B cell (primary cell): ENCODE measurements around the gene PARD6A. TPM values are rescaled to one million over a fixed set of nuclear protein-coding genes. Genes with fewer than 3 reads are reported as not detected.

Source experiments
- ATAC-seq: fragments of 200-7000 bp; cut with Tn5 transposase; one replicate; pipeline ENCODE4 v1.10.0; 2021; ENCODE audit warnings: low read depth, mild to moderate bottlenecking, moderate number of reproducible peaks, moderate library complexity
- CTCF ChIA-PET: fragments of 350-600 bp; sonication (Branson Sonifier 250); formaldehyde crosslinking; loops from one replicate; lab custom pipeline; 2021; ENCODE audit warnings: antibody characterized with exemption, inconsistent platforms; lab: Charles Lee
- POLR2A ChIA-PET: fragments of 350-600 bp; sonication (Branson Sonifier 250); formaldehyde crosslinking; loops from one replicate; lab custom pipeline; 2021; ENCODE audit warnings: antibody characterized with exemption; lab: Charles Lee
- DNase-seq: peaks from one replicate; pipeline ENCODE4 v3.0.0; 2013
- H2AFZ ChIP-seq: 2 replicates; pipeline ENCODE4 v1.6.1; 2012; ENCODE audit warnings: mild to moderate bottlenecking, low read depth, low read length; ENCODE audit not compliant: insufficient read depth, poor library complexity, severe bottlenecking
- H3K27ac ChIP-seq, 2 donors: 1 replicate in 1 of 2; 2 replicates in 1 of 2; pipeline ENCODE4 v1.5.1; 2012 to 2013; ENCODE audit warnings: low read length in 2 of 2, mild to moderate bottlenecking in 2 of 2, moderate library complexity in 1 of 2
- H3K27me3 ChIP-seq, 4 experiments: fragments of 200-600 bp in 1 of 4; sonication (generic) in 1 of 4; replicated peaks in 1 of 4; 1 replicate in 2 of 4; 2 replicates in 2 of 4; pipeline versions ENCODE4 v1.6.1 to v1.7.0; 2013 to 2016; ENCODE audit warnings: low read length in 3 of 4, mild to moderate bottlenecking in 2 of 4, mixed read lengths in 1 of 4, moderate library complexity in 1 of 4; ENCODE audit not compliant: insufficient read depth in 4 of 4, control insufficient read depth in 3 of 4; ENCODE audit errors: control extremely low read depth in 1 of 4
- H3K36me3 ChIP-seq, 2 experiments: replicated peaks in 1 of 2; 1 replicate in 1 of 2; 2 replicates in 1 of 2; pipeline versions ENCODE4 v1.6.1 to v1.7.1; 2013; ENCODE audit warnings: low read length in 1 of 2; ENCODE audit not compliant: insufficient read depth in 2 of 2, control insufficient read depth in 1 of 2; ENCODE audit errors: control extremely low read depth in 1 of 2, extremely low read depth in 1 of 2
- H3K4me1 ChIP-seq, 2 donors: fragments of 200-600 bp in 1 of 2; sonication (generic) in 1 of 2; 1 replicate in 1 of 2; 2 replicates in 1 of 2; pipeline versions ENCODE4 v1.5.1 to v1.6.1; 2013 to 2017; ENCODE audit warnings: low read length in 2 of 2; ENCODE audit not compliant: control insufficient read depth in 2 of 2, insufficient read depth in 2 of 2
- H3K4me2 ChIP-seq: replicated peaks from 2 replicates; pipeline ENCODE3; 2012; ENCODE audit warnings: mild to moderate bottlenecking, low read depth, low read length; ENCODE audit not compliant: poor library complexity, severe bottlenecking
- H3K4me3 ChIP-seq, 5 experiments: fragments of 200-600 bp in 1 of 5; sonication (generic) in 1 of 5; 1 replicate in 3 of 5; 2 replicates in 2 of 5; pipeline versions ENCODE4 v1.5.1 to v1.7.0; 2011 to 2016; ENCODE audit warnings: low read length in 4 of 5, mild to moderate bottlenecking in 4 of 5, low read depth in 2 of 5, control low read depth in 1 of 5, moderate library complexity in 1 of 5; ENCODE audit not compliant: insufficient read depth in 1 of 5; ENCODE audit errors: control extremely low read depth in 1 of 5, extremely low read depth in 1 of 5
- H3K79me2 ChIP-seq: fragments of 200-600 bp; sonication (generic); one replicate; pipeline ENCODE4 v1.6.0; 2016; ENCODE audit warnings: low read length; ENCODE audit not compliant: control insufficient read depth, insufficient read depth
- H3K9ac ChIP-seq: fragments of 200-600 bp; sonication (generic); 2 replicates; pipeline ENCODE4 v1.6.1; 2017; ENCODE audit warnings: mild to moderate bottlenecking, low read length, moderate library complexity
- H3K9me3 ChIP-seq, 3 donors: one replicate each; pipeline versions ENCODE4 v1.6.1 to v1.7.1; 2013; ENCODE audit warnings: low read length in 2 of 3; ENCODE audit not compliant: control insufficient read depth in 2 of 3, insufficient read depth in 1 of 3; ENCODE audit errors: control extremely low read depth in 1 of 3
- H4K20me1 ChIP-seq: 2 replicates; pipeline ENCODE4 v1.6.0; 2012; ENCODE audit warnings: mild to moderate bottlenecking, low read length; ENCODE audit not compliant: insufficient read depth, control insufficient read depth, poor library complexity, severe bottlenecking
- H3K27ac Mint-ChIP-seq: one replicate; pipeline ENCODE4 v1.8.0; 2021; ENCODE audit warnings: mixed read lengths
- H3K27me3 Mint-ChIP-seq: one replicate; pipeline ENCODE4 v1.8.0; 2021; ENCODE audit warnings: mixed read lengths
- H3K4me1 Mint-ChIP-seq: one replicate; pipeline ENCODE4 v1.8.0; 2021; ENCODE audit warnings: mixed read lengths
- H3K4me3 Mint-ChIP-seq: one replicate; pipeline ENCODE4 v1.8.0; 2021; ENCODE audit warnings: mixed read lengths
- H3K9me3 Mint-ChIP-seq: one replicate; pipeline ENCODE4 v1.8.0; 2022; ENCODE audit warnings: mixed read lengths; ENCODE audit not compliant: insufficient read depth
- EZH2 ChIP-seq: IDR thresholded peaks from 2 replicates; pipeline ENCODE4 v1.6.1; 2012; ENCODE audit warnings: borderline replicate concordance, low read depth, mild to moderate bottlenecking, moderate library complexity, low read length; ENCODE audit not compliant: insufficient read depth, poor library complexity, severe bottlenecking
- WGBS: methylation state at CpG from one replicate; pipeline ENCODE4 v1.1.5; 2013; ENCODE audit warnings: missing lambda C conversion rate; ENCODE audit not compliant: insufficient coverage; 5-methylcytosine and 5-hydroxymethylcytosine counted together
- intact Hi-C: fragments of 100-400 bp; cut with micrococcal nuclease; formaldehyde crosslinking; loops from one replicate; pipeline ENCODE4 v1.10.0; 2022
- polyA minus RNA-seq: library from RNA; depleted of rRNA, polyadenylated mRNA; stranded (reverse); fragments of >200 nt; gene quantifications from 2 replicates; pipeline ENCODE4 v1.2.3, GENCODE V29; 2012
- polyA plus RNA-seq: library from polyadenylated mRNA; depleted of rRNA; stranded (reverse); fragments of >200 nt; gene quantifications from 2 replicates; pipeline ENCODE4 v1.2.3, GENCODE V29; 2012
- total RNA-seq, 2 donors: library from RNA; stranded (reverse); fragments of 120-200 nt in 1 of 2; gene quantifications; 1 replicate in 1 of 2; 2 replicates in 1 of 2; pipeline versions ENCODE4 v1.2.3 to v1.2.4, GENCODE V29; 2013 to 2022
- TF ChIP-seq, protein P1 (sequence below): fragments of 200-600 bp; IDR thresholded peaks from one replicate; pipeline ENCODE4 v1.8.0; 2022; ENCODE audit warnings: antibody characterized with exemption, mild to moderate bottlenecking

Gene PARD6A, protein sequence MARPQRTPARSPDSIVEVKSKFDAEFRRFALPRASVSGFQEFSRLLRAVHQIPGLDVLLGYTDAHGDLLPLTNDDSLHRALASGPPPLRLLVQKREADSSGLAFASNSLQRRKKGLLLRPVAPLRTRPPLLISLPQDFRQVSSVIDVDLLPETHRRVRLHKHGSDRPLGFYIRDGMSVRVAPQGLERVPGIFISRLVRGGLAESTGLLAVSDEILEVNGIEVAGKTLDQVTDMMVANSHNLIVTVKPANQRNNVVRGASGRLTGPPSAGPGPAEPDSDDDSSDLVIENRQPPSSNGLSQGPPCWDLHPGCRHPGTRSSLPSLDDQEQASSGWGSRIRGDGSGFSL
- total RNA-seq (13.6 and 14.8 TPM in 2 replicates), polyA plus RNA-seq (7.9 and 15.9 TPM in 2 replicates), polyA minus RNA-seq (11.5 and 17.6 TPM in 2 replicates)
- total RNA-seq (2013): 5.3 TPM

DNA sequence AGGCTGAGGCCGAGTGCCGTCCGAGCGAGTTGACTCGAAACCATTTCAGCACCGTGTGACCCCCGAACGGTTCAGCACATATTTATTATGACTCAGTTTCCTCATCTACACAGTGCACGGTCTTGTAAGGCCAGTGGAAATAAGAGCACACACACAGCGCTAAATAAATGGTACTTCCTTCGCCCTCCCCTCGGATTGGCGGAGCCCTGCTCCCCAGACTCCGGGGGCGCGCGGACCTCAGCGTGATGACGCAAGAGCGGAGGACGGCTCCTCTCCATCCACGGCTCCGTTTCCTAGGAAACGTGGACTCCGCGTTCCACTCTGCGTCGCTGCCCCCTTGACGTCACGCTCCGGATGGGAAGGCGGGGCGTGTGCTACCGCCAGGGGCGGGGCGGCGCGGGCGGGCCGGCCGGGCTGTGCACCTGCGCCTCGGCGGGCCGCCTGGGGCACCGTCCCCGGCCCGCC lies at the start of gene PARD6A:
Gene PARD6A (plus strand): TSS at position 397 of the 465 bp plus-strand sequence. CDS start 79 bp downstream, outside the sequence.
- H4K20me1 ChIP-seq: peaks cover 12% of the 10 kb centered on the region
- Mint-ChIP-seq H3K27me3 (no peaks in the 10 kb centered on the region), H3K4me1 (peaks cover 35% of the 10 kb centered on the region), H3K4me3 (peak within 1 kb of the TSS; percentile 97), H3K27ac (peak within 1 kb of the TSS; percentile 97), H3K9me3 (no peaks in the 10 kb centered on the region)
- peaks cover 0 to 28% of the 10 kb centered on the region in 2 experiments for H3K36me3 ChIP-seq
- DNase-seq (peak; percentile 99), ATAC-seq (peak; percentile 83)
- peaks cover 14 to 24% of the 10 kb centered on the region in 2 donors for H3K4me1 ChIP-seq
- 0% methylated on average over 47 of the region's 48 CpGs for WGBS
- H3K27me3 ChIP-seq: no peaks in the 10 kb centered on the region
- POLR2A ChIA-PET: interaction anchor here (0.6 to 2.3 kb wide), 9 partner anchors 13 to 275 kb away, joined by 3 to 14 read pairs (median 7); partner anchors contain the start of genes CARMIL2, CTCF and RIPOR1
- no peaks in the 10 kb centered on the region for H3K9me3 ChIP-seq
- CTCF ChIA-PET: interaction anchor here (1.0 to 2.2 kb wide), 12 partner anchors 9 to 180 kb away, joined by 3 to 23 read pairs (median 4); partner anchors contain the start of genes ATP6V0D1, CARMIL2 and CTCF
- peak within 1 kb of the TSS; percentile 91 for H3K9ac ChIP-seq
- peak within 1 kb of the TSS; percentile 99 for H3K4me2 ChIP-seq
- peak within 1 kb of the TSS; percentile 80 to 99 (median 95) for H3K4me3 ChIP-seq
- TF ChIP-seq EZH2: no peak
- TF ChIP-seq, protein P1, sequence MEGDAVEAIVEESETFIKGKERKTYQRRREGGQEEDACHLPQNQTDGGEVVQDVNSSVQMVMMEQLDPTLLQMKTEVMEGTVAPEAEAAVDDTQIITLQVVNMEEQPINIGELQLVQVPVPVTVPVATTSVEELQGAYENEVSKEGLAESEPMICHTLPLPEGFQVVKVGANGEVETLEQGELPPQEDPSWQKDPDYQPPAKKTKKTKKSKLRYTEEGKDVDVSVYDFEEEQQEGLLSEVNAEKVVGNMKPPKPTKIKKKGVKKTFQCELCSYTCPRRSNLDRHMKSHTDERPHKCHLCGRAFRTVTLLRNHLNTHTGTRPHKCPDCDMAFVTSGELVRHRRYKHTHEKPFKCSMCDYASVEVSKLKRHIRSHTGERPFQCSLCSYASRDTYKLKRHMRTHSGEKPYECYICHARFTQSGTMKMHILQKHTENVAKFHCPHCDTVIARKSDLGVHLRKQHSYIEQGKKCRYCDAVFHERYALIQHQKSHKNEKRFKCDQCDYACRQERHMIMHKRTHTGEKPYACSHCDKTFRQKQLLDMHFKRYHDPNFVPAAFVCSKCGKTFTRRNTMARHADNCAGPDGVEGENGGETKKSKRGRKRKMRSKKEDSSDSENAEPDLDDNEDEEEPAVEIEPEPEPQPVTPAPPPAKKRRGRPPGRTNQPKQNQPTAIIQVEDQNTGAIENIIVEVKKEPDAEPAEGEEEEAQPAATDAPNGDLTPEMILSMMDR: no peak
- H2AFZ ChIP-seq: peak within 1 kb of the TSS; percentile 95
- intact Hi-C loops: loop anchor here (1.0 to 10.0 kb wide), 8 partner anchors 8 to 1474 kb away; partner anchors contain the start of genes ATP6V0D1, CARMIL2, CHTF8 and FHOD1
- H3K79me2 ChIP-seq: peaks cover 8% of the 10 kb centered on the region
- peak within 1 kb of the TSS; percentile 88 to 93 for H3K27ac ChIP-seq
